ENCODE results near the gene PNKD. TPM values are rescaled to one million over a fixed set of nuclear protein-coding genes. Genes with fewer than 3 reads are reported as not detected.

Gene PNKD
- total and polyA plus RNA-seq, 2 experiments from 2014 or later: 48.7 to 145 TPM

- peak overlapping the region; percentile 71 for H3K4me2 ChIP-seq
- no peaks in the 10 kb centered on the region for H3K4me1 ChIP-seq (ENCODE audit: insufficient read depth)
- no peak for TF ChIP-seq EZH2phosphoT487 (IDR thresholded peaks at IDR 0.05; ENCODE audit: low read depth, severe bottlenecking, unreplicated experiment)
- H3K27ac ChIP-seq: peak overlapping the region; percentile 76
- no peak overlapping the region for H3K4me3 ChIP-seq
- H3K9me2 ChIP-seq (replicated peaks; ENCODE audit: insufficient read depth): no peaks in the 10 kb centered on the region
- no peaks in the 10 kb centered on the region for H3K27me3 ChIP-seq
- 80% methylated on average over 22 of the region's 23 CpGs for WGBS (ENCODE audit: low lambda C conversion rate, missing lambda C conversion rate)
- no peaks in the 10 kb centered on the region for H4K20me1 ChIP-seq (ENCODE audit: insufficient read depth, poor library complexity, severe bottlenecking)
- no peak overlapping the region for H2AFZ ChIP-seq
- no peaks in the 10 kb centered on the region for H3K79me2 ChIP-seq
- DNase-seq (ENCODE audit: low spot score): peak; percentile 13
- no peaks in the 10 kb centered on the region for H3K9me3 ChIP-seq (ENCODE audit: low read depth)
- no peaks in the 10 kb centered on the region for H3K36me3 ChIP-seq (replicated peaks; ENCODE audit: insufficient read depth, low read depth)
Measured at GRCh38 chr2:218386505-218387368, 116.4 kb downstream of the PNKD start.

DNA sequence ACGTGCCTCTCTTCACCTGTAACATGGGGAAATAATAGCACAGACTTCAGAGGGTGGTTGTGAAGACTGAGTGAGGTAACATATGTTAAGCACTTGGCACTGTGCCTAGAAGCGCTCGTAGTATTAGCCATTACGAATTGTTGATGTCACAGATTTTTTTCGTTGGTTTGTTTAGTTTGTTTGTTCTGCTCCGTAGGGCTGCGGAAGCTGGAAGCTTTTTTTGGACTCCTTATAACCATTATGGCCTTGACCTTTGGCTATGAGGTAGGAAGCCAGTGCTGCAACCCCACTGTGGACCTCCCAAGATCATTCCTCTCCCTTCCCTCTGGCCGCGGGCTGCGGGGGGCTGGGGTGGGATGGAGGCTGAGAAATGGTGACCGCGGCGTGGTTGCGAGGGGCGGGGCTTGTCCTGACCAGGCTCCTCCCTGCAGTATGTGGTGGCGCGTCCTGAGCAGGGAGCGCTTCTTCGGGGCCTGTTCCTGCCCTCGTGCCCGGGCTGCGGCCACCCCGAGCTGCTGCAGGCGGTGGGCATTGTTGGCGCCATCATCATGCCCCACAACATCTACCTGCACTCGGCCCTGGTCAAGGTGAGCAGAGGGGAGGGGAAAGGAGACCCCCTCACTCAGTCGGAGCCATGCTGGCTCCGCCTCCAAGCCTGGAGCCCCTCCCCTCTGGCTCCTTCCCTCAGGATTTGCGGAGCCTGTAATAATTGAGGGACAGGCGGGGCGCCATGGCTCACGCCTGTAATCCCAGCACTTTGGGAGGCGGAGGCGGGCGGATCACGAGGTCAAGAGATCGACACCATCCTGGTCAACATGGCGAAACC lies 117.3 kb downstream of the PNKD start:
- Histone ChIP-seq H3K4me2 (peak overlapping the region; percentile 71), H3K4me3 (no peak overlapping the region), H3K27ac (peak overlapping the region; percentile 76), H3K4me1 (ENCODE audit: insufficient read depth) (no peaks in the 10 kb centered on the region), H3K79me2 (no peaks in the 10 kb centered on the region), H2AFZ (peak overlapping the region; percentile 51), H4K20me1 (ENCODE audit: insufficient read depth, poor library complexity, severe bottlenecking) (no peaks in the 10 kb centered on the region), H3K9me2 (replicated peaks; ENCODE audit: insufficient read depth) (no peaks in the 10 kb centered on the region), H3K36me3 (replicated peaks; ENCODE audit: insufficient read depth, low read depth) (no peaks in the 10 kb centered on the region), H3K27me3 (no peaks in the 10 kb centered on the region), H3K9me3 (ENCODE audit: low read depth) (no peaks in the 10 kb centered on the region)
- 13% methylated on average over 28 of the region's 38 CpGs for WGBS (ENCODE audit: low lambda C conversion rate, missing lambda C conversion rate)
- TF ChIP-seq EZH2phosphoT487 (IDR thresholded peaks at IDR 0.05; ENCODE audit: low read depth, severe bottlenecking, unreplicated experiment) (no peak), EZH2 (IDR thresholded peaks at IDR 0.05; ENCODE audit: borderline replicate concordance) (no peak)
- TF ChIP-seq, protein P1, sequence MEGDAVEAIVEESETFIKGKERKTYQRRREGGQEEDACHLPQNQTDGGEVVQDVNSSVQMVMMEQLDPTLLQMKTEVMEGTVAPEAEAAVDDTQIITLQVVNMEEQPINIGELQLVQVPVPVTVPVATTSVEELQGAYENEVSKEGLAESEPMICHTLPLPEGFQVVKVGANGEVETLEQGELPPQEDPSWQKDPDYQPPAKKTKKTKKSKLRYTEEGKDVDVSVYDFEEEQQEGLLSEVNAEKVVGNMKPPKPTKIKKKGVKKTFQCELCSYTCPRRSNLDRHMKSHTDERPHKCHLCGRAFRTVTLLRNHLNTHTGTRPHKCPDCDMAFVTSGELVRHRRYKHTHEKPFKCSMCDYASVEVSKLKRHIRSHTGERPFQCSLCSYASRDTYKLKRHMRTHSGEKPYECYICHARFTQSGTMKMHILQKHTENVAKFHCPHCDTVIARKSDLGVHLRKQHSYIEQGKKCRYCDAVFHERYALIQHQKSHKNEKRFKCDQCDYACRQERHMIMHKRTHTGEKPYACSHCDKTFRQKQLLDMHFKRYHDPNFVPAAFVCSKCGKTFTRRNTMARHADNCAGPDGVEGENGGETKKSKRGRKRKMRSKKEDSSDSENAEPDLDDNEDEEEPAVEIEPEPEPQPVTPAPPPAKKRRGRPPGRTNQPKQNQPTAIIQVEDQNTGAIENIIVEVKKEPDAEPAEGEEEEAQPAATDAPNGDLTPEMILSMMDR (IDR thresholded peaks at IDR 0.05; ENCODE audit: poor library complexity): no peak
- peak; percentile 93 for DNase-seq (ENCODE audit: low spot score)

DNA sequence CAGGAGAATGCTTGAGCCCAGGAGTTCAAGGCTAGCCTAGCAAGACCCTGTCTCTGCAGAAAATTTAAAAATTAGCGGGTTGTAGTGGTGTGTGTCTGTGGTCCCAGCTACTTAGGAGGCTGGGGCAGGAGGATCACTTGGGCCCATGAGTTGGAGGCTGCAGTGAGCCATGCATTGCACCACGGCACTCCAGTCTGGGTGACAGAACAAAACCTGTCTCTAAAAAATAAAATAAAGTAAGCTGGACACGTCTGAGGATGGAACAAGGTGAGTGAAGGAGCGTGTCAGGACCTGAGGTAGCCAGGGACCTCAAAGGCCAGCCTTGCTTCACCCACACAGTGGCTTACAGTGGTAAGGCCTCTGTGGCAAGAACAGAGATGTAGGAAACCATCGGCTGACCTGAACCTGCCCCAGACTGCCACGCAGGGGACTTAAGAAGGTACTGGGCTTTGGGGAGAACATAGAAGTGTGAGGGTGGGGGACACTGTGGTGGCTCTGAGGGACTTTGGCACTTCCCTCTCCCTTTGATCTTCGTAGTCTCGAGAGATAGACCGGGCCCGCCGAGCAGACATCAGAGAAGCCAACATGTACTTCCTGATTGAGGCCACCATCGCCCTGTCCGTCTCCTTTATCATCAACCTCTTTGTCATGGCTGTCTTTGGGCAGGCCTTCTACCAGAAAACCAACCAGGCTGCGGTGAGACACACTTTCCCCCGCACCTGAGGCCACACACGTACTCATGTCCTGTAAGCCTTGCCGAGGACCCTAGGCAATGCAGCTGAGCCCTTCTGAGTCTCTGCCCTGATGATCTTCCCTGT lies 119.2 kb downstream of the PNKD start:
- Histone ChIP-seq H3K4me1 (ENCODE audit: insufficient read depth) (no peaks in the 10 kb centered on the region), H3K27ac (no peak overlapping the region), H3K4me2 (no peak overlapping the region), H4K20me1 (ENCODE audit: insufficient read depth, poor library complexity, severe bottlenecking) (no peaks in the 10 kb centered on the region), H3K9me2 (replicated peaks; ENCODE audit: insufficient read depth) (no peaks in the 10 kb centered on the region), H3K9me3 (ENCODE audit: low read depth) (no peaks in the 10 kb centered on the region), H3K27me3 (no peaks in the 10 kb centered on the region), H3K79me2 (no peaks in the 10 kb centered on the region), H2AFZ (no peak overlapping the region), H3K36me3 (replicated peaks; ENCODE audit: insufficient read depth, low read depth) (no peaks in the 10 kb centered on the region), H3K4me3 (no peak overlapping the region)
- TF ChIP-seq EZH2phosphoT487 (IDR thresholded peaks at IDR 0.05; ENCODE audit: low read depth, severe bottlenecking, unreplicated experiment) (no peak), EZH2 (IDR thresholded peaks at IDR 0.05; ENCODE audit: borderline replicate concordance) (no peak)
- TF ChIP-seq, protein P1 (IDR thresholded peaks at IDR 0.05; ENCODE audit: poor library complexity): no peak
- WGBS (ENCODE audit: low lambda C conversion rate, missing lambda C conversion rate): 94% methylated on average over 17 of the region's 17 CpGs
- peak; percentile 5 for DNase-seq (ENCODE audit: low spot score)

Data from hepatocyte (in vitro differentiated cells).